GM21576 (cell line): ENCODE data around the gene ORC2.
"Not testable (repeated sequence)": the region's sequence is repeated elsewhere in the genome, so short reads cannot be mapped to it uniquely, and the experiment has no call there.

Source experiments
- ATAC-seq: cut with Tn5 transposase; IDR thresholded peaks from one replicate; pipeline ENCODE4 v1.9.1; 2021; ENCODE audit warnings: mild to moderate bottlenecking, moderate library complexity; ENCODE audit not compliant: unreplicated experiment

ORC2 gene

GRCh38 chr2:200939832-200940231, 23.6 kb downstream of the ORC2 start:
- no peak for ATAC-seq

DNA sequence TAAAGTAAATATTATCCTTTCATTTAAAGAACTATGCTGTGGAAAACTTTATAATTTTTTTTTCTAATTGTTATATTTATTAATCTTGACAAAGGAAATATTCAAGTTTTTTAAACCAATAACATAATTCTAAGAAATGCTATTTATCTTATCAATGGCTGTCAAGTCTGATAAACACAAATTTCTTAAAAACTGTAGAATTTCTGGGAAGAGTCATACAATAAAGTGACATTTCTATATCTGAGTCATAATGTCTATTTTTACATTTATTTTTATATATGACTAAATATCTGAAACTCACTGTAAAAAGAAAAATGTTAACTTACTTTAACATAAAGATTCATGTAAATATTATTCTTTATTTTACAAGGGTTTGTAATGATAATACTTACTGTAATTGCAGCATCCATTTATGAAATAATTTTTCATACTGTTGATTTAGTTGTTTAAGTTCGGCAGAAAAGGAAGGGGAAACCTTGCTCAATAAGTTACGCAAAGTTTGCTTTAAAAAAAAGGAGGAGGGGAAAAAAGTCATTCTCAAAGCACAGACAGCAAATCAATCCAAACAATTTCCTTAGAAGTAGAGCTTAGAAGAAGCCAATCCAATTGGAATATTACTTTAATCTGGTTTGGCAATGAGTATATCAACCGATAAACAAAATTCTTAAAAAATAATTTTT, 32.4 kb downstream of the ORC2 start:
- ATAC-seq, result no peak

DNA sequence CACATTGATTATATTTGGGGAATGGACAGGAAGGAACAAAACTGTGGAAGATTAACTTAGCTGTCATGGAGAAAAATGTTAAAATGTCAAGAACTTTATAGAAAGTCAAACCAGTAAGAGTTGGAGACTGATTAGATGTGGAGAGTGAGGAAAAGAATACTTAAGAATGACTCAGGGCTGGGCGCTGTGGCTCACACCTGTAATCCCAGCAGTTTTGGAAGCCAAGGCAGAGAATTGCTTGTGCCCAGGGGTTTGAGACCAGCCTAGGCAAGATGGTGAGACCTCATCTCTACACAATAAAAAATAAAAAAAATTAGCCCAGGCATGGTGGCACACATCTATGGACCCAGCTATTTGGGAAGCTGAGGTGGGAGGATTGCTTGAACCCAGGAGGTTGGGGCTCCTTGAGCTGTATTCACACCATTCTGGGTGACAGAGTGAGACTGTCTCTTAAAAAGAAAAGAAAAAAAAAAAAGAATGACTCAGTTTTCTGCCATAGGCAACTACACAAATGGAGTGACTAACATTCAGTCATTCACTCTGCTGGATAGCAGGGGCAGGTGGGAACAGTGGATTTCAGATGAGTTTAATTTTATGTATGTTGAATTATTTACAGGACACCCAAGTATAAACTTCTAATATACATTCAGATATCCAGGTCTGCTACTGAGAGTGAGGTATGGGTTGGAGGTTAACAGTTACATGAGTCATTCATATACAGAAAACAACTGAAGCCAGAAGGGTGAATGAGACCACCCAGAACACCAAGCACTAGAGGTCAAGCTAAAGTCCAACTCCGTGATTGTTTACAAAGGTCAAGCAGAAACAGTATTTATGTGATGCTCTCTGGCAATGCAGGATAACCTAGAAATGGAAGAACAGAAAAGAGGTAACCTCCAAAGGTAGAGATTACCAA, 33.9 kb downstream of the ORC2 start:
- no peak for ATAC-seq

DNA sequence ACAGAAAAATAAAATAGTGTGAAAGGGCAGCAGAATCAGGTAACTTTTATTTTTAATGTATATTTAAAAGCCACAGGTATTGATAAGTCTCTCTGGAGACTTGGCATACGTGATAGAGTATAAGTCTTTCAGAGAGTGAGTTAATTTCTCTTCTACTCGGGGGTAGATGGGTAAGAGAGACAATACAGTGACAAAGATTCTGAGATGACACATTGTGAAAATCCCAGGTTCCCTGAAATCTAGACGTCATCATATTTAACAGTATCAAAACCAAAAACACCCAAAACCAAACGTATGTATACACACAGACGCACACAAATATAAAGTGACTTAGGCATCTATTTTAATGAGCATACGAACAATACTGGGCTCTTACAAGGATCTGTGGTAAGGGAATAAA, 41.0 kb downstream of the ORC2 start:
- no peak for ATAC-seq

- no peak for ATAC-seq
Measured at GRCh38 chr2:200913654-200914053, 49.8 kb downstream of the ORC2 start.

GRCh38 chr2:200909958-200910357, 53.5 kb downstream of the ORC2 start:
- ATAC-seq, result no peak

DNA sequence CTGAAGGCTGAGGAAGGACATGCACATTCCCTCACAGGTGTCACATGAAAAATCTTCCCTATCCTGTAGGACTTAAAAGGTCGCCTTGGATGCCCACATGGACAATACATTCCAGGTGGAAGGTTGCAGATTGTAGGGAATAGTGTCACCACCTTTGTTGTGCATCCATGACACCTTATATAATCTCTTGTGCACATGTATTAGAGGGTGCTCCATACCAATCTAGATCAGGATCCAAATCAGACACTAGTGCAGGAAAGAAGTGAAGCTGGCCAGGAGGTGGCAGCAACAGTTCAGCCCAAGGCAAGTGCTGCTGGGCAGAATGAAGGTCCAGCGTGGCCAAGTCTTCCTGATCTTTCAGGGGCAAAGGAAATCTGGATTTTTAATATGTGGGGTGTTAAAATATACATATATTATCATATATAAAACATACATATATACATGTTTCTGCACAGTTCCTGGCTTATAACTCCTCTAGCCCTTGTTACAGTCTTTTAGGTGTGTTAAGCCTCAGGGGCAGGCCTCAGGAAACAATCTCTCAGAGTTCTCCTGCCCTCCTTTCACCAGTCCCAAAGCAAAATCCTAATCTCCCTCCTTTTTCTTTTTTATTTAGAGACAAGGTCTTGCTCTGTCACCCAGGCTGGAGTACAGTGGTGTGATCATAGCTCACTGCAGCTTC, 57.7 kb downstream of the ORC2 start:
- peak; percentile 58 for ATAC-seq

- peak; percentile 98 for ATAC-seq
Measured at GRCh38 chr2:200901459-200902072, 61.9 kb downstream of the ORC2 start.

GRCh38 chr2:200899482-200899881, 64.0 kb downstream of the ORC2 start:
- no peak for ATAC-seq

GRCh38 chr2:200888704-200889625, 74.5 kb downstream of the ORC2 start, which contains the start of the genes NIF3L1 and PPIL3:
Gene NIF3L1 (plus strand): TSS chr2:200889371. CDS start chr2:200891944, 2,573 bp downstream.
Gene PPIL3 (minus strand): TSS chr2:200889077. CDS start chr2:200887615, 1,462 bp downstream.
- ATAC-seq, result peak; percentile 87

DNA sequence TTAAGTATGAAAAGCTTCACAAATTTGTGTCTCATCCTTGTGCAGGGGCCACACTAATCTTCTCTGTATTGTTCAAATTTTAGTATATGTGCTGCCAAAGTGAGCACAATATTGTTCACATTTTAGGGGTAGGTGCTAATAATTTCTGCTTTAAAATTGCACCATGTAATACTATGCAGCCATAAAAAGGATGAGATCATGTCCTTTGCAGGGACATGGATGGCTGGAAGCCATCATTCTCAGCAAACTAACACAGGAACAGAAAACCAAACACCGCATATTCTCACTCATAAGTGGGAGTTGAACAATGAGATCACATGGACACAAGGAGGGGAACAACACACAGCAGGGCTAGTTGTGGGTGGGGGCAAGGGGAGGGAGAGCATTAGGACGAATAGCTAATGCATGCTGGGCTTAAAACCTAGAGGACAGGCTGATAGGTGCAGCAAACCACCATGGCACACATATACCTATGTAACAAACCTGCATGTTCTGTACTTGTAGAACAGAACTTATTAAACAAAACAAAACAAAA, 81.7 kb downstream of the ORC2 start:
- ATAC-seq, result not testable (repeated sequence)

GRCh38 chr2:200878289-200878880, 85.1 kb downstream of the ORC2 start:
- no peak for ATAC-seq

DNA sequence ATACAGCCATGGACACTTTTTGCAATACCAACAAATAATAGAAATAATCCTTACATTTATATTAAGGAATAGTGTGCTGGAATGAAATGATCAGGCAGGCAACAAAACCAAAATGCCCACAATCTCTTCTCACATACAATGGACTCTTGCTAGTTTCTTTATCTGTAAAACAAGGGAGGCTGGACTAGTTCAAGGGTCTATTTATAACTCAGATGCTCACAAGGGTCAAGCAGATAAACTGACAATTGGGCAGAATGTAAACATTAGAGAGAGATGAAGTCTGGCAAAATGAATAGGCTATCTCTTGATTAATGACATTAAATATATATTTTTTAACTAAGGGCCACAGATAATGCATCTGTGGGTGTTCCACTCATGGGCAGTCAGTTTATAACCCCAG, 86.0 kb downstream of the ORC2 start:
- ATAC-seq, result no peak

DNA sequence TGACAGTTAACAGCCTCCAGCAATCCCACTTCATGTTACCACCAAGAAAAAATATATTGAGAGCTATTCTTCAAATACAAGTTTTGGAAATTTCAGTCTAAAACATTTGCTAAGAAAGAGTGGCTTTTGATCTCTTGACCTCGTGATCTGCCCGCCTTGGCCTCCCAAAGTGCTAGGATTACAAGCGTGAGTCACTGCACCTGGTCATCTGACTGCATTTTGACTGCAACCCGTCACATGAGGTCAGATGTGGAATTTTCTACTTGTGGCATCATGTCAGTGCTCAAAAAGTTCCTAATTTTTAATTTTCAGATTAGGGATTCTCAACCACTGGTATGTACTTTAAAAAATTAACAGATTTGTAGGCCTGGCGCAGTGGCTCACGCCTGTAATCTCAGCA, 89.9 kb downstream of the ORC2 start:
- ATAC-seq, result no peak

GRCh38 chr2:200871151-200871550, 92.3 kb downstream of the ORC2 start:
- ATAC-seq, result no peak

GRCh38 chr2:200869014-200869413, 94.4 kb downstream of the ORC2 start:
- no peak for ATAC-seq

DNA sequence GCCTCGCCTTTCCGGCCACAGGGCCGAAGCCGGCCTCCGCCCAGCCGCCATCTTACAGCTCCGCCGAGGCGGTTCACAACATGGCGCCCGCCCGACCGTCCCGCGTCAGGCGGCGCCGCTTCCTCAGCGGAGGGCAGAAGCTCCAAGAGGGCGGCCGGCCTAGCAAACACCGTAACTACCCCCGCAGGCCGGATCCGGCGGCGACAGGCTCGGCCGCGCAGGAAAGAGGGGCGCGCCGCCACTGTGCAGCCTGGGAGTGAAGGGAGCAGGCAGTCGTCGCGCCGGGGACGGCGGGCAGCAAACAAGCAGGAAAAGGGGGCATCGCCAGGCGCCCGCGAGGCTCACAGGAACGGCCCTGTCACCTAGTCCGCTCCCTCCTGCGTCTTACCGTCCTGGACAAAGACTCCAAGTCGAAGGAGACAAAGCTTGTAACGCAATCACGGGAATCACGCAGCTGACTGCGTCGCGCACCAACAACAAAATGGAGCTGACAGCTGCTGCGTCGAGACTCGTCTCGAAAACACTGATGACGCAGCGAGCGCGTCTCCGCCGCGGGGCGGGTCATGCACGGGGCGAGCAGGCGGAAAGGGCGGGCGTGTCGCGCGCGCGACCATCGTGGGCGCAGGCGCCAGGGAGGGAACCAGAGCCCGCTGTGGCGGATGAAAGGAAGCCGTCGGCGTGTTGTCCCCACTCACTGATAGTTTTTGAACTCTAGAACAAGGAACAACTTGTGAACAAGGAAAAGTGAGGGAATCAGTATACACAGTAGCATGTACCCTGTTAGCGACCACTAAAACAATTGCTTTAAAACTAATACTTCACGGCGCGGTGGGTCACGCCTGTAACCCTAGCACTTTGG, 99.1 kb downstream of the ORC2 start, which contains the start of gene CLK1:
Gene CLK1, minus strand, starts transcription at position 483 of the 859 bp plus-strand sequence. CDS start 2,796 bp downstream, outside the sequence.
- ATAC-seq, result peak; percentile 77

GRCh38 chr2:200863782-200864175, 99.7 kb downstream of the ORC2 start:
- no peak for ATAC-seq
